Upper lobe of left lung (tissue), 6 donors: ENCODE results near the gene PLK5. TPM values are rescaled to one million over a fixed set of nuclear protein-coding genes. Genes with fewer than 3 reads are reported as not detected.

Experiments
- ATAC-seq, 2 donors: fragments of 200-7000 bp; cut with Tn5 transposase; one replicate each; pipeline ENCODE4 v1.9.1; 2022; ENCODE audit warnings: mild to moderate bottlenecking in 2 of 2, moderate library complexity in 2 of 2; ENCODE audit not compliant: low FRiP score in 2 of 2
- DNase-seq, 2 donors: peaks; one replicate each; pipeline ENCODE4 v3.0.0-alpha.2; 2019 to 2020
- H3K27ac ChIP-seq, 4 donors: fragments of 200-600 bp; sonication (generic); one replicate each; pipeline ENCODE4 v1.5.1; 2016 to 2019
- H3K27me3 ChIP-seq, 4 donors: fragments of 200-600 bp; sonication (generic); one replicate each; pipeline ENCODE4 v1.5.1; 2017 to 2019
- H3K36me3 ChIP-seq, 4 donors: fragments of 200-600 bp; sonication (generic); one replicate each; pipeline ENCODE4 v1.5.1; 2016 to 2019
- H3K4me1 ChIP-seq, 4 donors: fragments of 200-600 bp; sonication (generic); one replicate each; pipeline ENCODE4 v1.5.1; 2018 to 2019
- H3K4me3 ChIP-seq, 4 donors: fragments of 200-600 bp; sonication (generic); one replicate each; pipeline ENCODE4 v1.5.1; 2017 to 2019; ENCODE audit warnings: mild to moderate bottlenecking in 2 of 4, moderate library complexity in 1 of 4
- H3K9me3 ChIP-seq, 4 donors: fragments of 200-600 bp; sonication (generic); one replicate each; pipeline ENCODE4 v1.5.1; 2018 to 2019
- CTCF ChIP-seq, 6 experiments: fragments of 450-650 bp in 4 of 6; fragments of 200-600 bp in 2 of 6; sonication (generic) in 2 of 6; IDR thresholded peaks; one replicate each; pipeline ENCODE4 v1.5.1; 2016 to 2019; ENCODE audit warnings: antibody characterized with exemption in 6 of 6
- EP300 ChIP-seq, 4 donors: sonication (generic); formaldehyde crosslinking; IDR thresholded peaks; one replicate each; pipeline ENCODE4 v1.5.1; 2017; ENCODE audit warnings: antibody characterized with exemption in 4 of 4, control low read depth in 2 of 4
- POLR2A ChIP-seq, 4 donors: fragments of 450-650 bp; IDR thresholded peaks; one replicate each; pipeline ENCODE4 v1.5.1; 2016 to 2017; ENCODE audit warnings: antibody characterized with exemption in 4 of 4, mild to moderate bottlenecking in 2 of 4
- POLR2AphosphoS5 ChIP-seq, 2 donors: sonication (generic); formaldehyde crosslinking; IDR thresholded peaks; one replicate each; pipeline ENCODE4 v1.5.1; 2017; ENCODE audit warnings: antibody characterized with exemption in 2 of 2
- WGBS, 2 donors: methylation state at CpG; one replicate each; pipeline ENCODE4 v1.1.5; 2017 to 2018; 5-methylcytosine and 5-hydroxymethylcytosine counted together
- small RNA-seq, 4 donors: library from RNA; depleted of rRNA; stranded (forward); fragments of <200 nt; gene quantifications; one replicate each; pipeline ENCODE3, GENCODE V24; 2016
- total RNA-seq, 6 donors: library from RNA; depleted of rRNA in 4 of 6; stranded (reverse); fragments of >200 nt in 4 of 6; gene quantifications; one replicate each; pipeline versions ENCODE4 v1.1.0 to v1.2.1, GENCODE V29; 2016 to 2021
- donor health status: DM: no; HTN: no; CAD: no; lungs with moderate emphysema.
- donor health status: DM: no; HTN: yes; CAD: no; lungs with severe emphysema.

Gene PLK5
- total RNA-seq, 6 donors from 2014 or later: not detected

- Histone ChIP-seq H3K9me3 (no peaks in the 10 kb centered on the region), H3K27ac (no peak overlapping the region), H3K4me1 (no peaks in the 10 kb centered on the region), H3K27me3 (no peaks in the 10 kb centered on the region), H3K36me3 (peaks cover 10 to 88% (median 78%) of the 10 kb centered on the region in 4 donors), H3K4me3 (no peak overlapping the region)
- DNase-seq (no peak), ATAC-seq (no peak)
- no peak for TF ChIP-seq EP300 (IDR thresholded peaks at IDR 0.05)
- no peak for TF ChIP-seq CTCF (IDR thresholded peaks at IDR 0.05)
- no peak for TF ChIP-seq POLR2AphosphoS5 (IDR thresholded peaks at IDR 0.05)
- 95 to 96% methylated on average over 10 to 22 of the region's 22 CpGs for WGBS, 2 donors
Observed at GRCh38 chr19:1580957-1581356, 57.1 kb downstream of the PLK5 start.

GRCh38 chr19:1582201-1582600, 58.3 kb downstream of the PLK5 start:
- 86 to 94% methylated on average over 4 to 9 of the region's 9 CpGs for WGBS, 2 donors
- ATAC-seq (no peak), DNase-seq (no peak)
- Histone ChIP-seq H3K9me3 (no peaks in the 10 kb centered on the region), H3K4me3 (no peak overlapping the region), H3K4me1 (no peaks in the 10 kb centered on the region), H3K36me3 (peaks cover 10 to 76% (median 67%) of the 10 kb centered on the region in 4 donors), H3K27ac (no peak overlapping the region), H3K27me3 (no peaks in the 10 kb centered on the region)
- no peak for TF ChIP-seq POLR2A (IDR thresholded peaks at IDR 0.05)
- no peak for TF ChIP-seq CTCF (IDR thresholded peaks at IDR 0.05)
- no peak for TF ChIP-seq POLR2AphosphoS5 (IDR thresholded peaks at IDR 0.05)
- no peak for TF ChIP-seq EP300 (IDR thresholded peaks at IDR 0.05)

- no peak for TF ChIP-seq EP300 (IDR thresholded peaks at IDR 0.05)
- Histone ChIP-seq H3K4me3 (no peak overlapping the region), H3K27ac (no peak overlapping the region), H3K9me3 (no peaks in the 10 kb centered on the region), H3K36me3 (peaks cover 7 to 52% (median 46%) of the 10 kb centered on the region in 4 donors), H3K4me1 (peaks cover 0 to 4% (median 2%) of the 10 kb centered on the region in 4 donors), H3K27me3 (no peaks in the 10 kb centered on the region)
- DNase-seq (peak in 1 of 2 donors; percentile 83), ATAC-seq (peak in 1 of 2 donors; percentile 18)
- 94 to 97% methylated on average over 57 to 77 of the region's 87 CpGs for WGBS, 2 donors
Observed at GRCh38 chr19:1584500-1585242, 60.8 kb downstream of the PLK5 start.

GRCh38 chr19:1585243-1585580, 61.3 kb downstream of the PLK5 start:
- no peak overlapping the region for H3K27ac ChIP-seq
- no peaks in the 10 kb centered on the region for H3K9me3 ChIP-seq
- H3K4me3 ChIP-seq: no peak overlapping the region
- H3K4me1 ChIP-seq: peaks cover 5 to 9% (median 7%) of the 10 kb centered on the region in 4 donors
- H3K36me3 ChIP-seq: peaks cover 7 to 47% (median 40%) of the 10 kb centered on the region in 4 donors
- DNase-seq (no peak), ATAC-seq (no peak)
- 92 to 95% methylated on average over 5 to 12 of the region's 13 CpGs for WGBS, 2 donors
- TF ChIP-seq POLR2A (IDR thresholded peaks at IDR 0.05): no peak
- no peak for TF ChIP-seq EP300 (IDR thresholded peaks at IDR 0.05)
- TF ChIP-seq CTCF (IDR thresholded peaks at IDR 0.05): no peak
- TF ChIP-seq POLR2AphosphoS5 (IDR thresholded peaks at IDR 0.05): no peak
- no peaks in the 10 kb centered on the region for H3K27me3 ChIP-seq

Small RNA genes within 50 kb of the gene (small RNA-seq; reads per million reads assigned to genes)
- gene AC005943.2 (0 reads per million in 4 donors), gene RN7SL477P (0 reads per million in 4 donors)

Other genes with a start within 250 kb of the PLK5 start
- gene FAM174C, start 248.5 kb upstream of the PLK5 start, total RNA-seq: 10 to 100 TPM; 43.0 to 85.3 (median 59.6) TPM
- not detected for gene EFNA2, start 238.2 kb upstream of the PLK5 start, total RNA-seq
- 100 to 1,000 TPM in 4 of 6 donors, 10 to 100 TPM in 2; 38.8 to 121 (median 100) TPM for gene NDUFS7, start 140.2 kb upstream of the PLK5 start, total RNA-seq
- 10 to 100 TPM in 2 of 6 donors, 1 to 10 TPM in 4; 4.0 to 12.1 (median 8.1) TPM for gene GAMT, start 122.5 kb upstream of the PLK5 start, total RNA-seq
- 100 to 1,000 TPM in 1 of 6 donors, 10 to 100 TPM in 5; 38.9 to 107 (median 78.7) TPM for gene DAZAP1, start 116.5 kb upstream of the PLK5 start, total RNA-seq
- gene RPS15, start 85.7 kb upstream of the PLK5 start, total RNA-seq: 1,000 to 10,000 TPM in 5 of 6 donors, 100 to 1,000 TPM in 1; 825 to 2,012 (median 1,317) TPM
- gene APC2, start 74.0 kb upstream of the PLK5 start, total RNA-seq: 1 to 10 TPM in 1 of 6 donors, under 1 TPM in 4, not detected in 1; 0.06 to 1.0 (median 0.11) TPM
- gene C19orf25, start 44.9 kb upstream of the PLK5 start, total RNA-seq: 10 to 100 TPM; 27.2 to 82.8 (median 37.5) TPM
- 10 to 100 TPM in 2 of 6 donors, 1 to 10 TPM in 4; 2.7 to 47.1 (median 6.8) TPM for gene PCSK4, start 33.7 kb upstream of the PLK5 start, total RNA-seq
- 1 to 10 TPM; 2.0 to 7.8 (median 3.1) TPM for gene REEP6, start 32.9 kb upstream of the PLK5 start, total RNA-seq
- gene ADAMTSL5, start 11.1 kb upstream of the PLK5 start, total RNA-seq: 10 to 100 TPM in 1 of 6 donors, 1 to 10 TPM in 4, under 1 TPM in 1; 0.89 to 11.5 (median 4.9) TPM
- 10 to 100 TPM; 18.0 to 43.7 (median 26.5) TPM for gene MEX3D, start 44.2 kb downstream of the PLK5 start, total RNA-seq
- gene MBD3, start 68.8 kb downstream of the PLK5 start, total RNA-seq: 100 to 1,000 TPM in 3 of 6 donors, 10 to 100 TPM in 3; 65.1 to 158 (median 107) TPM
- gene UQCR11, start 81.4 kb downstream of the PLK5 start, total RNA-seq: 100 to 1,000 TPM in 2 of 6 donors, 10 to 100 TPM in 4; 10.5 to 216 (median 67.3) TPM
- 10 to 100 TPM; 32.9 to 88.2 (median 53.3) TPM for gene TCF3, start 128.5 kb downstream of the PLK5 start, total RNA-seq
- gene ONECUT3, start 229.4 kb downstream of the PLK5 start, total RNA-seq: not detected